SK-N-MC (cell line): ENCODE results near the gene MKLN1.

Source experiments
- EZH2 ChIP-seq: fragments of 200-600 bp; sonication (generic); IDR thresholded peaks from one replicate; pipeline ENCODE4 v1.6.1; 2017; ENCODE audit warnings: antibody characterized with exemption
- POLR2AphosphoS5 ChIP-seq: IDR thresholded peaks from 2 replicates; pipeline ENCODE4 v1.6.1; 2012; ENCODE audit warnings: mild to moderate bottlenecking, low read depth, low read length, borderline replicate concordance

DNA sequence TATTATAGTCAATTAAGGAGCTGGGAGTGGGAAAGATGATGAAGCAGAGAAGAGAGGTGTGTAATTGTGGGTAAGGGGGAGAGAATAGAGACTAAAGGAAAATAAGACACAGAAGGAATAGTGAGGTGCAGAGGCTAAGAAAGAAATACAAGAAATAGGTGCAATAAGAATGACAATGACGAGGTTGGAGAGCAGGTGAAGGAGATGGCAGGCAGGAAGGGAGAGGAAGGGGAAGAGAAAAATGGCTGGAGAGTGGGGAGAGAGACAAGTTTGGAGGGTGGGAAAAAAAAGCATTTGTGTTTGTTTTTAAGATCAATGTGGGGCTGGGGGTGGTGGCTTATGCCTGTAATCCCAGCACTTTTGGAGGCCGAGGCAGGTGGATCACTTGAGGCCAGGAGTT is 27.6 kb upstream of the MKLN1 start:
- no peak for TF ChIP-seq EZH2
- TF ChIP-seq POLR2AphosphoS5 = no peak
